Fibroblast of pulmonary artery (primary cell): Measurements from ENCODE around the gene TTYH3.
"Not testable (repeated sequence)": the region's sequence is repeated elsewhere in the genome, so short reads cannot be mapped to it uniquely, and the experiment has no call there.

Experiments
- DNase-seq: peaks from one replicate; pipeline ENCODE4 v3.0.0-alpha.2; 2010; ENCODE audit warnings: low read depth
- H3K4me3 ChIP-seq: replicated peaks from 2 replicates; pipeline ENCODE4 v1.5.1; 2011; ENCODE audit warnings: low read depth, mild to moderate bottlenecking, control low read depth, low read length, moderate library complexity
- TF ChIP-seq, protein P1 (sequence below): IDR thresholded peaks from 2 replicates; pipeline ENCODE4 v1.5.1; 2011; ENCODE audit warnings: mild to moderate bottlenecking, control low read depth, low read length, inconsistent platforms; ENCODE audit errors: missing control alignments

TTYH3 gene

DNA sequence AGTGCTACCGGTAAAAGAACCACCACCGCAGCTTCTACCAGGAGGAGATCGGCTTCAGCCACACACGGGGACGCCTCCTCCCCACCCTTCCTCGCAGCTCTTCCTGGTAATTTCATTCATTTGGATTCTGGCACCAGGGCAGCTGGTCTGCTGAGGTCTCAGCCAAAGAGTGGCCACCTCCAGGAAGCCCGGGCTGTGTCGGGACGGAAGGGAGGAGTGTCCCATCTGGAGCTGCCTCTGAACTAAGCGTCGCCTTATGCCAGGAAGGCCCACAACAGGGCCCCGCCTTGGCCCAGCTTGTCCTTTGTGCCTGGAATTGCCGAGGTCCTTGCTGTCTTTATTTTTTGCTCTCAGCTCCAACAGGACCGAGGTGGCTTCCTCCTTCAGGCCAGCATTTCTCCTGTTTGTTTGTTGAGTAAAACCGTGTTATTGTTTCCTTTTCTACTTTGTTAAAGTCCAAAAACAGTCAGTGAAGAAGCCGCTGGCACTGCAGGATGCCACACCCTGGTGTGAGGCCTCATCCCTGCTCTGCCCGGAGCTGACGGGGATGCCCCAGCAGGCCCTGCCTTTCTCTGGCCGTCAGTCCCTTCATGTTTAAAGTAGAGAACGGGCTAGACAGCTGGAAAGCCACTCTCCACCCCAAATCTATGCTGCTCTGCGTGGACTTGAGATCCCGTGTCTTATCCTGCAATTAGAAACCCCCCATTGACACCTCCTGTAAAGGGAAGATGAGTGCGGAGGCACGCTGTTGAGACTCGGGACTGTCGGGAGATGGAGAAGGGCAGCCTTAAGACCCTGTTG, 24.5 kb upstream of the TTYH3 start:
- DNase-seq: peak; percentile 24
- TF ChIP-seq, protein P1, sequence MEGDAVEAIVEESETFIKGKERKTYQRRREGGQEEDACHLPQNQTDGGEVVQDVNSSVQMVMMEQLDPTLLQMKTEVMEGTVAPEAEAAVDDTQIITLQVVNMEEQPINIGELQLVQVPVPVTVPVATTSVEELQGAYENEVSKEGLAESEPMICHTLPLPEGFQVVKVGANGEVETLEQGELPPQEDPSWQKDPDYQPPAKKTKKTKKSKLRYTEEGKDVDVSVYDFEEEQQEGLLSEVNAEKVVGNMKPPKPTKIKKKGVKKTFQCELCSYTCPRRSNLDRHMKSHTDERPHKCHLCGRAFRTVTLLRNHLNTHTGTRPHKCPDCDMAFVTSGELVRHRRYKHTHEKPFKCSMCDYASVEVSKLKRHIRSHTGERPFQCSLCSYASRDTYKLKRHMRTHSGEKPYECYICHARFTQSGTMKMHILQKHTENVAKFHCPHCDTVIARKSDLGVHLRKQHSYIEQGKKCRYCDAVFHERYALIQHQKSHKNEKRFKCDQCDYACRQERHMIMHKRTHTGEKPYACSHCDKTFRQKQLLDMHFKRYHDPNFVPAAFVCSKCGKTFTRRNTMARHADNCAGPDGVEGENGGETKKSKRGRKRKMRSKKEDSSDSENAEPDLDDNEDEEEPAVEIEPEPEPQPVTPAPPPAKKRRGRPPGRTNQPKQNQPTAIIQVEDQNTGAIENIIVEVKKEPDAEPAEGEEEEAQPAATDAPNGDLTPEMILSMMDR: no peak
- H3K4me3 ChIP-seq: no peak overlapping the region

- no peak for DNase-seq
- TF ChIP-seq, protein P1: no peak
- H3K4me3 ChIP-seq: no peak overlapping the region
These were observed 23.6 kb upstream of the TTYH3 start for GRCh38 chr7:2607923-2608904.

GRCh38 chr7:2608921-2609411, 22.8 kb upstream of the TTYH3 start:
- TF ChIP-seq, protein P1: peak; percentile 53
- no peak overlapping the region for H3K4me3 ChIP-seq
- peak; percentile 67 for DNase-seq

DNA sequence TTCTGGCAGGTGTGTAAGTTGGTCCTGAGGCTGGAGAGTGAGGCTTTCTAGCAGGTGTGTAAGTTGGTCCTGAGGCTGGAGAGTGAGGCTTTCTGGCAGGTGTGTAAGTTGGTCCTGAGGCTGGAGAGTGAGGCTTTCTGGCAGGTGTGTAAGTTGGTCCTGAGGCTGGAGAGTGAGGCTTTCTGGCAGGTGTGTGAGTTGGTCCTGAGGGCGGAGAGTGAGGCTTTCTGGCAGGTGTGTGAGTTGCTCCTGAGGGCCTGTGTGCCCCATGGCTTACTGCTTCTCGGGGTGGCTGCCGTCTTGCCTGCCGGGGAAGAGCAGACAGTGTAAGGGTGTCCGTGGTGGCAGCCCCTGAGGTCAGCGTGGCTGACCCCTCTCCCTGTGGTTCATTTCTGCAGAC, 22.1 kb upstream of the TTYH3 start:
- not testable (repeated sequence) for DNase-seq, H3K4me3 ChIP-seq

GRCh38 chr7:2610466-2610865, 21.3 kb upstream of the TTYH3 start:
- no peak overlapping the region for H3K4me3 ChIP-seq
- no peak for DNase-seq
- TF ChIP-seq, protein P1: no peak

DNA sequence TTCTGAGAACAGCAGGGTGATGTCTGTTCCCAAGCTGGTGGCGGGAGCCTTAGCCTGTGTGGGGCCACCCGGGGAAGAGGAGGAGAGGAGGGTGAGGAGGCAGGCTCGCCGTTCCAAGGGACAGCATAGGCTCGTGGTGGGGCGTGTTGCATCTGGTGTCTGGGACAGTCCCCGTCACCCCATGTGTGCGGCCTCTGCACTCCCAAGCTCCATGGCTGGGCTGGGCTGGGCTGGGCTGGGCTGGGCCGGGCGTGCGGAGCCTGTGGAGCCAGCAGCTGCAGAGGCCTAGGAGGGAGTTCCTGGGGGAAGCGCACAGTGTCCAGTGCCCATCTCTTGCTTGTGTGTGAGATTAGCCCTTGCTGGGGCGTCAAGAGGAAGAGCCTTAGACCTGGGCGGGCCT, 20.9 kb upstream of the TTYH3 start:
- no peak overlapping the region for H3K4me3 ChIP-seq
- TF ChIP-seq, protein P1: no peak
- DNase-seq: no peak

GRCh38 chr7:2611401-2611800, 20.4 kb upstream of the TTYH3 start:
- TF ChIP-seq, protein P1: no peak
- H3K4me3 ChIP-seq: no peak overlapping the region
- DNase-seq: no peak
